DOHH2 (cell line): ENCODE data around the gene PIGL.

Source experiments
- EZH2phosphoT487 ChIP-seq: fragments of 200-600 bp; sonication (generic); IDR thresholded peaks from 2 replicates; pipeline ENCODE4 v1.6.1; 2017; ENCODE audit warnings: borderline replicate concordance, mild to moderate bottlenecking, antibody characterized with exemption, low read length, moderate library complexity, mixed read lengths
- TF ChIP-seq, protein P1 (sequence below): fragments of 200-600 bp; sonication (generic); IDR thresholded peaks from one replicate; pipeline ENCODE4 v1.5.1; 2014; ENCODE audit warnings: antibody characterized with exemption, mild to moderate bottlenecking, low read depth, low read length; ENCODE audit not compliant: poor library complexity, severe bottlenecking

- TF ChIP-seq, protein P1, sequence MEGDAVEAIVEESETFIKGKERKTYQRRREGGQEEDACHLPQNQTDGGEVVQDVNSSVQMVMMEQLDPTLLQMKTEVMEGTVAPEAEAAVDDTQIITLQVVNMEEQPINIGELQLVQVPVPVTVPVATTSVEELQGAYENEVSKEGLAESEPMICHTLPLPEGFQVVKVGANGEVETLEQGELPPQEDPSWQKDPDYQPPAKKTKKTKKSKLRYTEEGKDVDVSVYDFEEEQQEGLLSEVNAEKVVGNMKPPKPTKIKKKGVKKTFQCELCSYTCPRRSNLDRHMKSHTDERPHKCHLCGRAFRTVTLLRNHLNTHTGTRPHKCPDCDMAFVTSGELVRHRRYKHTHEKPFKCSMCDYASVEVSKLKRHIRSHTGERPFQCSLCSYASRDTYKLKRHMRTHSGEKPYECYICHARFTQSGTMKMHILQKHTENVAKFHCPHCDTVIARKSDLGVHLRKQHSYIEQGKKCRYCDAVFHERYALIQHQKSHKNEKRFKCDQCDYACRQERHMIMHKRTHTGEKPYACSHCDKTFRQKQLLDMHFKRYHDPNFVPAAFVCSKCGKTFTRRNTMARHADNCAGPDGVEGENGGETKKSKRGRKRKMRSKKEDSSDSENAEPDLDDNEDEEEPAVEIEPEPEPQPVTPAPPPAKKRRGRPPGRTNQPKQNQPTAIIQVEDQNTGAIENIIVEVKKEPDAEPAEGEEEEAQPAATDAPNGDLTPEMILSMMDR, result no peak
- TF ChIP-seq EZH2phosphoT487, result no peak
These were observed 122.4 kb downstream of the PIGL start for GRCh38 chr17:16339402-16339801.
